ENCODE measurements around the gene ZNF853. TPM values are rescaled to one million over a fixed set of nuclear protein-coding genes. Genes with fewer than 3 reads are reported as not detected.

The ZNF853 gene
- total and polyA plus RNA-seq, 12 donors = 1.2 to 15.3 (median 4.7) TPM

- DNase-seq = no peak
- no peak overlapping the region for H3K4me3 ChIP-seq
- peaks cover 0 to 11% of the 10 kb centered on the region in 2 donors for H3K4me1 ChIP-seq (replicated peaks in 1 of 2)
- H3K27me3 ChIP-seq = no peaks in the 10 kb centered on the region
- no peak overlapping the region for H3K27ac ChIP-seq
- no peaks in the 10 kb centered on the region for H3K9me3 ChIP-seq (replicated peaks in 1 of 3)
- WGBS, 4 donors = 90 to 93% (median 92%) methylated on average over 21 to 24 of the region's 24 CpGs
- peaks cover 0 to 54% of the 10 kb centered on the region in 2 donors for H3K36me3 ChIP-seq (replicated peaks in 1 of 2)
- intact Hi-C loops (cut with DNase I) = no loop called here
- TF ChIP-seq POLR2A (IDR thresholded peaks at IDR 0.05) (no peak), CTCF (IDR thresholded peaks at IDR 0.05) (no peak)
Observed at GRCh38 chr7:6642239-6642839, 26.9 kb downstream of the ZNF853 start.

DNA sequence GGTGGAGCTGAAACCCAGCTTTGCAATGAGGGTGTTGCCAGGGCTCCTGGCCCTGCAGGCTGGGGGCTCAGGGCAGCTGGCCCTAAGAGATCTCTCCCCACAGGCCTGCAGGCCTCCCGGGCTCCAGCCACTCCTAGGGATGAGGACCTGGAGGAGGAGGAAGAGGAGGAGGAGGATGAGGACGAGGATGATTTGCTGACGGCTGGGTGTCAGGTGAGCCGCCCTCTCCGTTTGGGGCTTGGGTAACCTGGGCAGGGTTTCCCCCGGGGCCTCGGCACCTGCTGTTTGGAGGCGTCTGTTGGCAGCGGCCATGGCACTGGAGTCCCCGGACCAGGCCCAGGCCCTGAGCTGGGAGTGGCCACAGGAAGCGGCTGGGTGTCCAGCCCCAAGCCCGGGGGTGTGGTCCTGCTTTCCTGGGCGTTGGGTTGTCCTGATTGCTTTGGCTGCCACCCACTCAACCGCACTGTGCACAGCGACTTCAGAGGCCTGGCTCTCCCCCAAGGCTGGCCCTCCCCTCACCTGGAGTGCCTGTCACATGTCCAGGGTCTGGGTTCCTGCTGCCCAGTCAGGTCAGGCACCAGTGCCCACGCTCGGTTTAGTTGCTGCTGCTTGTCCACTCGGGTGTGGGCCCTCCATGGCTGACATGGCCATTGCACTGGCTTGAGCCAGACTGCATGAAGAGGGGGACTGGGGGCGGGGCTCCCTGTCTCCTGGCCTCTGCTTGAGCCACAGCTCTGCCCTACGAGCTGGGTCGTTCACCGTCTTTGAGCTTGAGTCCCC, 27.6 kb downstream of the ZNF853 start:
- Histone ChIP-seq H3K27ac (no peak overlapping the region), H3K36me3 (replicated peaks in 1 of 2) (peaks cover 0 to 54% of the 10 kb centered on the region in 2 donors), H3K9me3 (replicated peaks in 1 of 3) (no peaks in the 10 kb centered on the region), H3K4me3 (no peak overlapping the region), H3K4me1 (replicated peaks in 1 of 2) (peaks cover 0 to 9% of the 10 kb centered on the region in 2 donors), H3K27me3 (no peaks in the 10 kb centered on the region)
- DNase-seq = no peak
- intact Hi-C loops (cut with DNase I) = no loop called here
- 87 to 94% (median 89%) methylated on average over 6 to 22 of the region's 22 CpGs for WGBS, 4 donors
- TF ChIP-seq CTCF (IDR thresholded peaks at IDR 0.05) = no peak
- no peak for TF ChIP-seq POLR2A (IDR thresholded peaks at IDR 0.05)

DNA sequence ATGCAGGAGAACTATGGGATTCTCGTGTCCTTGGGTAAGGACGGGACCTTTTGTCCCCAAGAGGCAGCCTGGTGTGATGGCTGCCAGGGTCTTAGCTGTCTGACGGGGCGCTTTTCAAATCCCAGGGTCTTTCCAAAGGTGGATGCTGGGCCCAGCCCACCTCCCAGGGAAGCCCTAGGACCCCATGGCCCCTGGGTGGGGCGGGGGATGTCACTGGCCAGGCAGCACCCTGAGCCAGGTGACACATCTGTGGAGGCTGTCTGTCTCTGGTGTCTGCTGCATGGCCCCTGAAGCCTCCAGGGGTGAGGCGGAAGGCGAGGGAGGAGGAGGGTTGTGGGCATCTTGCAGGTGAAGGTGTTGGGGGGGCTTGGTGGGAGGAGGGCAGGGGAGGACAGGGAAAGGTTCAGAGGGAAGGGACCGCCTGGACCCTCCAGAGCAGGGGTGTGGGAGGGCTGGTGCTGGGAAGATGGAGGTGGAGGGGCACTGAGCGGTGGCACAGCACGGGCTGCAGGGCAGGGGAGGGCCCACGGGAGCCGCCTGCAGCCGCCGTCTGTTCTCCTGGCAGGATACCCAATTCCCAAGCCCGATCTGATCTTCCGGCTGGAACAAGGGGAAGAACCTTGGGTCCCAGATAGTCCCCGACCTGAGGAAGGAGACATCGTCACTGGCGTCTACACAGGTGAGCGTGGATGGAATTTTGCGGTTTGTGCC, 28.7 kb downstream of the ZNF853 start:
- 91 to 95% (median 93%) methylated on average over 15 to 21 of the region's 21 CpGs for WGBS, 4 donors
- H3K9me3 ChIP-seq (replicated peaks in 1 of 3) = no peaks in the 10 kb centered on the region
- TF ChIP-seq CTCF (IDR thresholded peaks at IDR 0.05) = no peak
- no peak for TF ChIP-seq POLR2A (IDR thresholded peaks at IDR 0.05)
- H3K36me3 ChIP-seq (replicated peaks in 1 of 2) = peaks cover 0 to 54% of the 10 kb centered on the region in 2 donors
- H3K4me3 ChIP-seq = no peak overlapping the region
- DNase-seq = no peak
- no peak overlapping the region for H3K27ac ChIP-seq
- H3K4me1 ChIP-seq (replicated peaks in 1 of 2) = no peaks in the 10 kb centered on the region
- no peaks in the 10 kb centered on the region for H3K27me3 ChIP-seq
- intact Hi-C loops (cut with DNase I) = no loop called here

DNA sequence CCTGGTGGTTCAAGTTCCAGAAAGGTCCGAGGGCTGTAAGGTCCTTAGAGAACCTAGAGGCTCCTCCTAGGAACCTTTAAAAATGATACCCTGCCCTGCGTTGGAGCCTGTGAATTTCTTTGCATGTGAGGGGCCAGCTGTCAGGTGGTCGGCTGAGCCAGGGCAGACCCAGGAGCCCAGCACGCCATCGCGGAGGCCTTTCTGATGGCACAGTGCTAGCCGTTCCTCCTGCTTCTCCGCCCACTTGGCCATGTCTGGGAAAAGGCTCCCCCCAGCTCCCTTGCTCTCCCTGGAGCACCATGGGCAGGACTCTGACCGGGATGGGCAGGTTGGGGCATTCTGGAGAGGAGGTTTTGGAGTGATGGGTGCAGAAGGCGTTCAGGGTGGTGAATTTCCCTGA, 29.3 kb downstream of the ZNF853 start:
- no peak for DNase-seq
- H3K27me3 ChIP-seq = no peaks in the 10 kb centered on the region
- H3K4me3 ChIP-seq = no peak overlapping the region
- WGBS, 4 donors = 93 to 97% (median 94%) methylated on average over 7 to 10 of the region's 10 CpGs
- no peak overlapping the region for H3K27ac ChIP-seq
- H3K9me3 ChIP-seq (replicated peaks in 1 of 3) = no peaks in the 10 kb centered on the region
- no peak for TF ChIP-seq POLR2A (IDR thresholded peaks at IDR 0.05)
- no peak for TF ChIP-seq CTCF (IDR thresholded peaks at IDR 0.05)
- H3K36me3 ChIP-seq (replicated peaks in 1 of 2) = peaks cover 0 to 54% of the 10 kb centered on the region in 2 donors
- intact Hi-C loops (cut with DNase I) = no loop called here
- no peaks in the 10 kb centered on the region for H3K4me1 ChIP-seq (replicated peaks in 1 of 2)
